Kidney capillary endothelial cell (primary cell): ENCODE measurements around the gene SRSF1.

Source experiments
- DNase-seq: peaks from one replicate; pipeline ENCODE4 v3.0.0-alpha.2; 2018; ENCODE audit warnings: low spot score

Gene SRSF1

GRCh38 chr17:58010067-58010799 lies 3.2 kb upstream of the SRSF1 start:
- DNase-seq = no peak

- DNase-seq = no peak
Observed at GRCh38 chr17:58007781-58008706, 998 bp upstream of the SRSF1 start.

- peak; percentile 58 for DNase-seq
Observed at GRCh38 chr17:58006560-58006923, 504 bp downstream of the SRSF1 start.

GRCh38 chr17:58005728-58006559 lies 1.1 kb downstream of the SRSF1 start:
- DNase-seq = no peak

- no peak for DNase-seq
Observed at GRCh38 chr17:58005031-58005727, 1.9 kb downstream of the SRSF1 start.

- no peak for DNase-seq
Observed at GRCh38 chr17:58004060-58004459, 3.0 kb downstream of the SRSF1 start.

- DNase-seq = no peak
Observed at GRCh38 chr17:58002973-58003372, 4.1 kb downstream of the SRSF1 start.

- no peak for DNase-seq
Observed at GRCh38 chr17:58002154-58002948, 4.7 kb downstream of the SRSF1 start.

GRCh38 chr17:58001461-58002124 lies 5.5 kb downstream of the SRSF1 start:
- no peak for DNase-seq

GRCh38 chr17:57999496-58000017 lies 7.5 kb downstream of the SRSF1 start:
- peak; percentile 82 for DNase-seq

GRCh38 chr17:57999010-57999495 lies 8.0 kb downstream of the SRSF1 start:
- no peak for DNase-seq

GRCh38 chr17:57997085-57997809 lies 9.8 kb downstream of the SRSF1 start:
- DNase-seq = no peak

GRCh38 chr17:57995076-57995956 lies 11.7 kb downstream of the SRSF1 start:
- no peak for DNase-seq

GRCh38 chr17:57994436-57994835 lies 12.6 kb downstream of the SRSF1 start:
- no peak for DNase-seq

- no peak for DNase-seq
Observed at GRCh38 chr17:57993471-57994365, 13.3 kb downstream of the SRSF1 start.

- DNase-seq = no peak
Observed at GRCh38 chr17:57991537-57991936, 15.5 kb downstream of the SRSF1 start.

- DNase-seq = no peak
Observed at GRCh38 chr17:57990037-57990436, 17.0 kb downstream of the SRSF1 start.
